ENCODE measurements around the gene STX3. TPM values are rescaled to one million over a fixed set of nuclear protein-coding genes. Genes with fewer than 3 reads are reported as not detected.

The STX3 gene
- total and polyA plus RNA-seq, 9 donors, result 3.1 to 8.9 (median 4.7) TPM

- H3K4me3 ChIP-seq (ENCODE audit: low read length), result no peak overlapping the region
- DNase-seq, result peak; percentile 59
- no peaks in the 10 kb centered on the region for H3K27me3 ChIP-seq (ENCODE audit: control insufficient read depth, insufficient read depth, low read length)
- no peak overlapping the region for H3K27ac ChIP-seq (ENCODE audit: low read length)
- WGBS (ENCODE audit: insufficient coverage), result no CpG with 5 or more reads among the region's 1 CpG
- no peaks in the 10 kb centered on the region for H3K9me3 ChIP-seq (replicated peaks; ENCODE audit: control insufficient read depth, low read depth, low read length)
- no peaks in the 10 kb centered on the region for H3K4me1 ChIP-seq (ENCODE audit: control insufficient read depth, insufficient read depth, low read length)
- H3K36me3 ChIP-seq (ENCODE audit: control insufficient read depth, insufficient read depth, low read length), result no peaks in the 10 kb centered on the region
These were observed 27.8 kb upstream of the STX3 start for GRCh38 chr11:59727426-59727825.

- no peaks in the 10 kb centered on the region for H3K9me3 ChIP-seq (replicated peaks; ENCODE audit: control insufficient read depth, low read depth, low read length)
- H3K4me3 ChIP-seq (ENCODE audit: low read length), result no peak overlapping the region
- DNase-seq, result peak; percentile 9
- no peaks in the 10 kb centered on the region for H3K36me3 ChIP-seq (ENCODE audit: control insufficient read depth, insufficient read depth, low read length)
- no peaks in the 10 kb centered on the region for H3K4me1 ChIP-seq (ENCODE audit: control insufficient read depth, insufficient read depth, low read length)
- WGBS (ENCODE audit: insufficient coverage), result no CpG with 5 or more reads among the region's 3 CpGs
- no peaks in the 10 kb centered on the region for H3K27me3 ChIP-seq (ENCODE audit: control insufficient read depth, insufficient read depth, low read length)
- no peak overlapping the region for H3K27ac ChIP-seq (ENCODE audit: low read length)
These were observed 27.0 kb upstream of the STX3 start for GRCh38 chr11:59728154-59728553.

GRCh38 chr11:59728913-59729312 is 26.3 kb upstream of the STX3 start:
- Histone ChIP-seq H3K36me3 (ENCODE audit: control insufficient read depth, insufficient read depth, low read length) (no peaks in the 10 kb centered on the region), H3K4me3 (ENCODE audit: low read length) (no peak overlapping the region), H3K27me3 (ENCODE audit: control insufficient read depth, insufficient read depth, low read length) (no peaks in the 10 kb centered on the region), H3K4me1 (ENCODE audit: control insufficient read depth, insufficient read depth, low read length) (no peaks in the 10 kb centered on the region), H3K27ac (ENCODE audit: low read length) (no peak overlapping the region), H3K9me3 (replicated peaks; ENCODE audit: control insufficient read depth, low read depth, low read length) (no peaks in the 10 kb centered on the region)
- no peak for DNase-seq
- WGBS (ENCODE audit: insufficient coverage), result 57% methylated on average over 1 of the region's 1 CpG

- H3K4me1 ChIP-seq (ENCODE audit: control insufficient read depth, insufficient read depth, low read length), result no peaks in the 10 kb centered on the region
- DNase-seq, result no peak
- H3K4me3 ChIP-seq (ENCODE audit: low read length), result no peak overlapping the region
- no peaks in the 10 kb centered on the region for H3K27me3 ChIP-seq (ENCODE audit: control insufficient read depth, insufficient read depth, low read length)
- no peaks in the 10 kb centered on the region for H3K36me3 ChIP-seq (ENCODE audit: control insufficient read depth, insufficient read depth, low read length)
- H3K27ac ChIP-seq (ENCODE audit: low read length), result no peak overlapping the region
- H3K9me3 ChIP-seq (replicated peaks; ENCODE audit: control insufficient read depth, low read depth, low read length), result no peaks in the 10 kb centered on the region
- WGBS (ENCODE audit: insufficient coverage), result 100% methylated on average over 1 of the region's 5 CpGs
These were observed 25.3 kb upstream of the STX3 start for GRCh38 chr11:59729834-59730233.

GRCh38 chr11:59730896-59731565 is 24.1 kb upstream of the STX3 start:
- no peak overlapping the region for H3K27ac ChIP-seq (ENCODE audit: low read length)
- no peaks in the 10 kb centered on the region for H3K27me3 ChIP-seq (ENCODE audit: control insufficient read depth, insufficient read depth, low read length)
- no peak overlapping the region for H3K4me3 ChIP-seq (ENCODE audit: low read length)
- H3K4me1 ChIP-seq (ENCODE audit: control insufficient read depth, insufficient read depth, low read length), result no peaks in the 10 kb centered on the region
- no peaks in the 10 kb centered on the region for H3K9me3 ChIP-seq (replicated peaks; ENCODE audit: control insufficient read depth, low read depth, low read length)
- DNase-seq, result no peak
- no peaks in the 10 kb centered on the region for H3K36me3 ChIP-seq (ENCODE audit: control insufficient read depth, insufficient read depth, low read length)
- WGBS (ENCODE audit: insufficient coverage), result no CpG with 5 or more reads among the region's 2 CpGs

- no CpG with 5 or more reads among the region's 2 CpGs for WGBS (ENCODE audit: insufficient coverage)
- Histone ChIP-seq H3K27me3 (ENCODE audit: control insufficient read depth, insufficient read depth, low read length) (no peaks in the 10 kb centered on the region), H3K36me3 (ENCODE audit: control insufficient read depth, insufficient read depth, low read length) (no peaks in the 10 kb centered on the region), H3K27ac (ENCODE audit: low read length) (no peak overlapping the region), H3K4me3 (ENCODE audit: low read length) (no peak overlapping the region), H3K9me3 (replicated peaks; ENCODE audit: control insufficient read depth, low read depth, low read length) (no peaks in the 10 kb centered on the region), H3K4me1 (ENCODE audit: control insufficient read depth, insufficient read depth, low read length) (no peaks in the 10 kb centered on the region)
- DNase-seq, result no peak
These were observed 9.1 kb upstream of the STX3 start for GRCh38 chr11:59746111-59746510.

- Histone ChIP-seq H3K4me1 (ENCODE audit: control insufficient read depth, insufficient read depth, low read length) (peaks cover 18% of the 10 kb centered on the region), H3K4me3 (ENCODE audit: low read length) (peak overlapping the region; percentile 58), H3K36me3 (ENCODE audit: control insufficient read depth, insufficient read depth, low read length) (no peaks in the 10 kb centered on the region), H3K27ac (ENCODE audit: low read length) (no peak overlapping the region), H3K27me3 (ENCODE audit: control insufficient read depth, insufficient read depth, low read length) (peaks cover 39% of the 10 kb centered on the region), H3K9me3 (replicated peaks; ENCODE audit: control insufficient read depth, low read depth, low read length) (no peaks in the 10 kb centered on the region)
- 36% methylated on average over 26 of the region's 47 CpGs for WGBS (ENCODE audit: insufficient coverage)
- DNase-seq, result peak; percentile 82
These were observed 1.3 kb upstream of the STX3 start for GRCh38 chr11:59753650-59754493.

GRCh38 chr11:59754494-59754858 is 700 bp upstream of the STX3 start:
- Histone ChIP-seq H3K36me3 (ENCODE audit: control insufficient read depth, insufficient read depth, low read length) (no peaks in the 10 kb centered on the region), H3K9me3 (replicated peaks; ENCODE audit: control insufficient read depth, low read depth, low read length) (no peaks in the 10 kb centered on the region), H3K4me3 (ENCODE audit: low read length) (peak overlapping the region; percentile 58), H3K4me1 (ENCODE audit: control insufficient read depth, insufficient read depth, low read length) (peaks cover 18% of the 10 kb centered on the region), H3K27me3 (ENCODE audit: control insufficient read depth, insufficient read depth, low read length) (peaks cover 39% of the 10 kb centered on the region), H3K27ac (ENCODE audit: low read length) (no peak overlapping the region)
- WGBS (ENCODE audit: insufficient coverage), result under 1% methylated on average over 20 of the region's 20 CpGs
- no peak for DNase-seq

GRCh38 chr11:59755701-59756557 is 753 bp downstream of the STX3 start:
- peak overlapping the region; percentile 35 for H3K27ac ChIP-seq (ENCODE audit: low read length)
- H3K27me3 ChIP-seq (ENCODE audit: control insufficient read depth, insufficient read depth, low read length), result peaks cover 39% of the 10 kb centered on the region
- no peaks in the 10 kb centered on the region for H3K36me3 ChIP-seq (ENCODE audit: control insufficient read depth, insufficient read depth, low read length)
- peak; percentile 47 for DNase-seq
- H3K4me1 ChIP-seq (ENCODE audit: control insufficient read depth, insufficient read depth, low read length), result peaks cover 18% of the 10 kb centered on the region
- no peaks in the 10 kb centered on the region for H3K9me3 ChIP-seq (replicated peaks; ENCODE audit: control insufficient read depth, low read depth, low read length)
- 0% methylated on average over 16 of the region's 23 CpGs for WGBS (ENCODE audit: insufficient coverage)
- peak overlapping the region; percentile 35 for H3K4me3 ChIP-seq (ENCODE audit: low read length)

- H3K4me3 ChIP-seq (ENCODE audit: low read length), result no peak overlapping the region
- WGBS (ENCODE audit: insufficient coverage), result 60% methylated on average over 2 of the region's 3 CpGs
These were observed 1.3 kb downstream of the STX3 start for GRCh38 chr11:59756558-59756840.

More at GRCh38 chr11:59756558-59756840, 1.3 kb downstream of the STX3 start:
- Histone ChIP-seq H3K36me3 (ENCODE audit: control insufficient read depth, insufficient read depth, low read length) (no peaks in the 10 kb centered on the region), H3K27me3 (ENCODE audit: control insufficient read depth, insufficient read depth, low read length) (peaks cover 39% of the 10 kb centered on the region), H3K4me1 (ENCODE audit: control insufficient read depth, insufficient read depth, low read length) (peaks cover 18% of the 10 kb centered on the region), H3K27ac (ENCODE audit: low read length) (no peak overlapping the region), H3K9me3 (replicated peaks; ENCODE audit: control insufficient read depth, low read depth, low read length) (no peaks in the 10 kb centered on the region)
- no peak for DNase-seq
